H1 (cell line): Measurements from ENCODE around the gene SCN2A. TPM values are rescaled to one million over a fixed set of nuclear protein-coding genes. Genes with fewer than 3 reads are reported as not detected.

Source experiments
- ATF2 ChIP-seq: IDR thresholded peaks from 2 replicates; pipeline ENCODE4 v1.6.1; 2012; ENCODE audit warnings: low read length, inconsistent platforms
- JUND ChIP-seq: IDR thresholded peaks from 2 replicates; pipeline ENCODE4 v1.6.1; 2011; ENCODE audit warnings: mild to moderate bottlenecking, improper control_type of control experiment, low read length
- KDM5A ChIP-seq: fragments of 200-600 bp; IDR thresholded peaks from 2 replicates; pipeline ENCODE4 v1.7.1; 2012; ENCODE audit warnings: mild to moderate bottlenecking, low read length, inconsistent platforms, mixed read lengths
- polyA plus RNA-seq, 7 experiments: library from polyadenylated mRNA; depleted of rRNA in 3 of 7; stranded (reverse) in 5 of 7; unstranded in 2 of 7; fragments of >200 nt in 5 of 7; fragments of 200-250 nt in 2 of 7; gene quantifications; 1 replicate in 5 of 7; 2 replicates in 1 of 7; 4 replicates in 1 of 7; pipeline versions ENCODE4 v1.2.1 to v1.2.3, GENCODE V29; 2011 to 2013; ENCODE audit warnings: missing spikeins in 2 of 7, mixed read lengths in 2 of 7
- total RNA-seq: library from RNA; stranded (reverse); fragmentation: NEBNext Ultra II Directional; extraction: Animal tissue kit (Norgen Biotek cat#: 25700); gene quantifications from 2 replicates; pipeline ENCODE4 v1.2.1, GENCODE V29; 2021

SCN2A gene
- total and polyA plus RNA-seq, 2 of the 8 experiments (the other 6 are each of a cell fraction or from before 2014, with no cell fraction given), result 0.18 to 1.1 TPM

- TF ChIP-seq ATF2 (no peak), JUND (no peak), KDM5A (no peak)
Measured at GRCh38 chr2:165219481-165219880, 19.7 kb upstream of the SCN2A start (continued).
